HepG2 (cell line): ENCODE results near the gene ESPN. TPM values are rescaled to one million over a fixed set of nuclear protein-coding genes. Genes with fewer than 3 reads are reported as not detected.

ENCODE experiments used
- MYPOP ChIP-seq: sonication (generic); formaldehyde crosslinking; IDR thresholded peaks from 2 replicates; pipeline ENCODE4 v1.8.1; 2023; ENCODE audit warnings: mild to moderate bottlenecking, moderate library complexity, missing genetic modification reagents
- PHF5A ChIP-seq: IDR thresholded peaks from one replicate; pipeline ENCODE4 v1.6.1; 2018; ENCODE audit warnings: low read depth, missing genetic modification reagents; ENCODE audit not compliant: unreplicated experiment
- RFXAP ChIP-seq: sonication (generic); formaldehyde crosslinking; IDR thresholded peaks from 2 replicates; pipeline ENCODE4 v1.4.0; 2020; ENCODE audit warnings: missing genetic modification reagents, borderline replicate concordance
- SALL2 ChIP-seq: sonication (generic); formaldehyde crosslinking; IDR thresholded peaks from 2 replicates; pipeline ENCODE4 v1.8.1; 2023; ENCODE audit warnings: mild to moderate bottlenecking, missing genetic modification reagents, inconsistent platforms
- SAP130 ChIP-seq: IDR thresholded peaks from 2 replicates; pipeline ENCODE4 v1.6.1; 2016; ENCODE audit warnings: low read depth
- SP4 ChIP-seq: sonication (generic); formaldehyde crosslinking; IDR thresholded peaks from 2 replicates; pipeline ENCODE4 v1.8.1; 2023; ENCODE audit warnings: mild to moderate bottlenecking, missing genetic modification reagents
- ZBTB7A ChIP-seq: sonication (generic); formaldehyde crosslinking; IDR thresholded peaks from 2 replicates; pipeline ENCODE4 v1.8.0; 2022; ENCODE audit warnings: mild to moderate bottlenecking, missing genetic modification reagents
- ZNF431 ChIP-seq: sonication (generic); formaldehyde crosslinking; IDR thresholded peaks from 2 replicates; pipeline ENCODE4 v1.9.0; 2022; ENCODE audit warnings: missing genetic modification reagents, low read depth, mild to moderate bottlenecking, borderline replicate concordance
- ZNF772 ChIP-seq: sonication (generic); formaldehyde crosslinking; IDR thresholded peaks from 2 replicates; pipeline ENCODE4 v1.5.0; 2020; ENCODE audit warnings: mild to moderate bottlenecking, missing genetic modification reagents
- ZNF83 ChIP-seq: sonication (generic); formaldehyde crosslinking; IDR thresholded peaks from 2 replicates; pipeline ENCODE4 v1.4.0; 2020; ENCODE audit warnings: missing genetic modification reagents, mild to moderate bottlenecking, borderline replicate concordance
- polyA plus RNA-seq, 8 experiments: library from polyadenylated mRNA; depleted of rRNA in 3 of 8; stranded (reverse) in 7 of 8; unstranded in 1 of 8; fragments of >200 nt; fragmentation: Illumina TruSeq in 4 of 8; extraction: Trizol in 4 of 8; gene quantifications; 2 replicates each; pipeline versions ENCODE4 v1.2.1 to v1.2.3, GENCODE V29; 2011 to 2016; ENCODE audit warnings: low read depth in 4 of 8, missing spikeins in 1 of 8, mixed read lengths in 1 of 8; ENCODE audit not compliant: insufficient read depth in 1 of 8
- total RNA-seq, 5 experiments: library from RNA; depleted of rRNA; stranded (reverse); fragments of >200 nt; fragmentation: Illumina TruSeq; extraction: Trizol; gene quantifications; 2 replicates each; pipeline ENCODE4 v1.2.3, GENCODE V29; 2016; ENCODE audit warnings: low read depth in 1 of 5
- TF ChIP-seq, protein P1 (sequence below): sonication (generic); formaldehyde crosslinking; IDR thresholded peaks from 2 replicates; pipeline ENCODE4 v1.5.0; 2020; ENCODE audit warnings: mild to moderate bottlenecking, missing genetic modification reagents, borderline replicate concordance
- TF ChIP-seq, protein P2 (sequence below): sonication (generic); formaldehyde crosslinking; IDR thresholded peaks from 2 replicates; pipeline ENCODE4 v1.5.1; 2020; ENCODE audit warnings: mild to moderate bottlenecking, missing genetic modification reagents
- TF ChIP-seq, protein P3 (sequence below): sonication (generic); formaldehyde crosslinking; IDR thresholded peaks from 2 replicates; pipeline ENCODE4 v1.8.0; 2022; ENCODE audit warnings: missing genetic modification reagents, mild to moderate bottlenecking, borderline replicate concordance
- TF ChIP-seq, protein P4 (sequence below): sonication (generic); formaldehyde crosslinking; conservative IDR thresholded peaks from 2 replicates; pipeline ENCODE4 v1.4.0; 2020; ENCODE audit warnings: missing genetic modification reagents
- TF ChIP-seq, protein P5 (sequence below): sonication (generic); formaldehyde crosslinking; IDR thresholded peaks from 2 replicates; pipeline ENCODE4 v1.4.0; 2020; ENCODE audit warnings: missing genetic modification reagents

ESPN gene
- total and polyA plus RNA-seq, 2 of the 13 experiments (the other 11 are each of a cell fraction or from before 2014, with no cell fraction given): 48.6 to 54.2 TPM

- TF ChIP-seq MYPOP: peak; percentile 45; the same call in 1 of the 2 replicates
- 0 out of 2 replicates have a peak, but pooled peaks have one; percentile 32 for TF ChIP-seq RFXAP (CRISPR knock-in tag)
- TF ChIP-seq ZNF431 (CRISPR knock-in tag): peak; percentile 51; the same call in 1 of the 2 replicates
- TF ChIP-seq, protein P1, sequence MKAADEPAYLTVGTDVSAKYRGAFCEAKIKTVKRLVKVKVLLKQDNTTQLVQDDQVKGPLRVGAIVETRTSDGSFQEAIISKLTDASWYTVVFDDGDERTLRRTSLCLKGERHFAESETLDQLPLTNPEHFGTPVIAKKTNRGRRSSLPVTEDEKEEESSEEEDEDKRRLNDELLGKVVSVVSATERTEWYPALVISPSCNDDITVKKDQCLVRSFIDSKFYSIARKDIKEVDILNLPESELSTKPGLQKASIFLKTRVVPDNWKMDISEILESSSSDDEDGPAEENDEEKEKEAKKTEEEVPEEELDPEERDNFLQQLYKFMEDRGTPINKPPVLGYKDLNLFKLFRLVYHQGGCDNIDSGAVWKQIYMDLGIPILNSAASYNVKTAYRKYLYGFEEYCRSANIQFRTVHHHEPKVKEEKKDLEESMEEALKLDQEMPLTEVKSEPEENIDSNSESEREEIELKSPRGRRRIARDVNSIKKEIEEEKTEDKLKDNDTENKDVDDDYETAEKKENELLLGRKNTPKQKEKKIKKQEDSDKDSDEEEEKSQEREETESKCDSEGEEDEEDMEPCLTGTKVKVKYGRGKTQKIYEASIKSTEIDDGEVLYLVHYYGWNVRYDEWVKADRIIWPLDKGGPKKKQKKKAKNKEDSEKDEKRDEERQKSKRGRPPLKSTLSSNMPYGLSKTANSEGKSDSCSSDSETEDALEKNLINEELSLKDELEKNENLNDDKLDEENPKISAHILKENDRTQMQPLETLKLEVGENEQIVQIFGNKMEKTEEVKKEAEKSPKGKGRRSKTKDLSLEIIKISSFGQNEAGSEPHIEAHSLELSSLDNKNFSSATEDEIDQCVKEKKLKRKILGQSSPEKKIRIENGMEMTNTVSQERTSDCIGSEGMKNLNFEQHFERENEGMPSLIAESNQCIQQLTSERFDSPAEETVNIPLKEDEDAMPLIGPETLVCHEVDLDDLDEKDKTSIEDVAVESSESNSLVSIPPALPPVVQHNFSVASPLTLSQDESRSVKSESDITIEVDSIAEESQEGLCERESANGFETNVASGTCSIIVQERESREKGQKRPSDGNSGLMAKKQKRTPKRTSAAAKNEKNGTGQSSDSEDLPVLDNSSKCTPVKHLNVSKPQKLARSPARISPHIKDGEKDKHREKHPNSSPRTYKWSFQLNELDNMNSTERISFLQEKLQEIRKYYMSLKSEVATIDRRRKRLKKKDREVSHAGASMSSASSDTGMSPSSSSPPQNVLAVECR (CRISPR knock-in tag): peak; percentile 39; the same call in 1 of the 2 replicates
- TF ChIP-seq, protein P2, sequence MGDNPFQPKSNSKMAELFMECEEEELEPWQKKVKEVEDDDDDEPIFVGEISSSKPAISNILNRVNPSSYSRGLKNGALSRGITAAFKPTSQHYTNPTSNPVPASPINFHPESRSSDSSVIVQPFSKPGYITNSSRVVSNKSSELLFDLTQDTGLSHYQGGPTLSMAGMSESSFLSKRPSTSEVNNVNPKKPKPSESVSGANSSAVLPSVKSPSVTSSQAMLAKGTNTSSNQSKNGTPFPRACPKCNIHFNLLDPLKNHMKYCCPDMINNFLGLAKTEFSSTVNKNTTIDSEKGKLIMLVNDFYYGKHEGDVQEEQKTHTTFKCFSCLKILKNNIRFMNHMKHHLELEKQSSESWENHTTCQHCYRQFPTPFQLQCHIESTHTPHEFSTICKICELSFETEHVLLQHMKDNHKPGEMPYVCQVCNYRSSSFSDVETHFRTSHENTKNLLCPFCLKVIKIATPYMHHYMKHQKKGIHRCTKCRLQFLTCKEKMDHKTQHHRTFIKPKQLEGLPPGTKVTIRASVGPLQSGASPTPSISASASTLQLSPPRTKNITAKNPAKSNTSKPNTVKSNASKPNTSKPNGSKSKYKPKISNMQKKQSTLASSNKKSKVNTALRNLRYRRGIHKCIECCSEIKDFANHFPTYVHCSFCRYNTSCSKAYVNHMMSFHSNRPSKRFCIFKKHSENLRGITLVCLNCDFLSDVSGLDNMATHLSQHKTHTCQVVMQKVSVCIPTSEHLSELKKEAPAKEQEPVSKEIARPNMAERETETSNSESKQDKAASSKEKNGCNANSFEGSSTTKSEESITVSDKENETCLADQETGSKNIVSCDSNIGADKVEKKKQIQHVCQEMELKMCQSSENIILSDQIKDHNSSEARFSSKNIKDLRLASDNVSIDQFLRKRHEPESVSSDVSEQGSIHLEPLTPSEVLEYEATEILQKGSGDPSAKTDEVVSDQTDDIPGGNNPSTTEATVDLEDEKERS (CRISPR knock-in tag): no peak
- peak; percentile 23; the same call in 1 of the 2 replicates for TF ChIP-seq SP4 (CRISPR knock-in tag)
- peak; percentile 70; the same call in 1 of the 2 replicates for TF ChIP-seq ZNF772
- TF ChIP-seq ZNF83: no peak
- TF ChIP-seq, protein P3, sequence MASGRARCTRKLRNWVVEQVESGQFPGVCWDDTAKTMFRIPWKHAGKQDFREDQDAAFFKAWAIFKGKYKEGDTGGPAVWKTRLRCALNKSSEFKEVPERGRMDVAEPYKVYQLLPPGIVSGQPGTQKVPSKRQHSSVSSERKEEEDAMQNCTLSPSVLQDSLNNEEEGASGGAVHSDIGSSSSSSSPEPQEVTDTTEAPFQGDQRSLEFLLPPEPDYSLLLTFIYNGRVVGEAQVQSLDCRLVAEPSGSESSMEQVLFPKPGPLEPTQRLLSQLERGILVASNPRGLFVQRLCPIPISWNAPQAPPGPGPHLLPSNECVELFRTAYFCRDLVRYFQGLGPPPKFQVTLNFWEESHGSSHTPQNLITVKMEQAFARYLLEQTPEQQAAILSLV (CRISPR knock-in tag): peak; percentile 19; the same call in 1 of the 2 replicates
- 0 out of 2 replicates have a peak, but pooled peaks have one; percentile 27 for TF ChIP-seq SALL2 (CRISPR knock-in tag)
- TF ChIP-seq SAP130 (CRISPR knock-in tag): peak; percentile 62; the same call in 1 of the 2 replicates
- peak; percentile 52; the same call in 1 of the 2 replicates for TF ChIP-seq ZBTB7A (CRISPR knock-in tag)
- TF ChIP-seq, protein P4, sequence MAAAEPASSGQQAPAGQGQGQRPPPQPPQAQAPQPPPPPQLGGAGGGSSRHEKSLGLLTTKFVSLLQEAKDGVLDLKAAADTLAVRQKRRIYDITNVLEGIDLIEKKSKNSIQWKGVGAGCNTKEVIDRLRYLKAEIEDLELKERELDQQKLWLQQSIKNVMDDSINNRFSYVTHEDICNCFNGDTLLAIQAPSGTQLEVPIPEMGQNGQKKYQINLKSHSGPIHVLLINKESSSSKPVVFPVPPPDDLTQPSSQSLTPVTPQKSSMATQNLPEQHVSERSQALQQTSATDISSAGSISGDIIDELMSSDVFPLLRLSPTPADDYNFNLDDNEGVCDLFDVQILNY (CRISPR knock-in tag): no peak
- no peak for TF ChIP-seq PHF5A (CRISPR knock-in tag)
- TF ChIP-seq, protein P5, sequence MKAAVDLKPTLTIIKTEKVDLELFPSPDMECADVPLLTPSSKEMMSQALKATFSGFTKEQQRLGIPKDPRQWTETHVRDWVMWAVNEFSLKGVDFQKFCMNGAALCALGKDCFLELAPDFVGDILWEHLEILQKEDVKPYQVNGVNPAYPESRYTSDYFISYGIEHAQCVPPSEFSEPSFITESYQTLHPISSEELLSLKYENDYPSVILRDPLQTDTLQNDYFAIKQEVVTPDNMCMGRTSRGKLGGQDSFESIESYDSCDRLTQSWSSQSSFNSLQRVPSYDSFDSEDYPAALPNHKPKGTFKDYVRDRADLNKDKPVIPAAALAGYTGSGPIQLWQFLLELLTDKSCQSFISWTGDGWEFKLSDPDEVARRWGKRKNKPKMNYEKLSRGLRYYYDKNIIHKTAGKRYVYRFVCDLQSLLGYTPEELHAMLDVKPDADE (CRISPR knock-in tag): 0 out of 2 replicates have a peak, but pooled peaks have one; percentile 30
These were observed 24.4 kb downstream of the ESPN start (continued) for GRCh38 chr1:6448749-6449631.
